HG03025 (cell line): ENCODE results near the gene SGMS1.
"Not testable (repeated sequence)": the region's sequence is repeated elsewhere in the genome, so short reads cannot be mapped to it uniquely, and the experiment has no call there.

Source experiments
- ATAC-seq: cut with Tn5 transposase; IDR thresholded peaks from one replicate; pipeline ENCODE4 v1.9.1; 2021; ENCODE audit warnings: mild to moderate bottlenecking, moderate library complexity; ENCODE audit not compliant: unreplicated experiment, low FRiP score

The SGMS1 gene

GRCh38 chr10:50358411-50358810 lies 265.3 kb downstream of the SGMS1 start:
- no peak for ATAC-seq

- ATAC-seq, result not testable (repeated sequence)
Observed at GRCh38 chr10:50356481-50356832, 267.3 kb downstream of the SGMS1 start.

GRCh38 chr10:50355693-50356480 lies 267.9 kb downstream of the SGMS1 start:
- ATAC-seq, result not testable (repeated sequence)

GRCh38 chr10:50351483-50352146 lies 272.1 kb downstream of the SGMS1 start:
- ATAC-seq, result no peak

GRCh38 chr10:50350366-50350765 lies 273.4 kb downstream of the SGMS1 start:
- no peak for ATAC-seq

GRCh38 chr10:50349554-50349953 lies 274.2 kb downstream of the SGMS1 start:
- ATAC-seq, result no peak

- peak; percentile 57 for ATAC-seq
Observed at GRCh38 chr10:50347394-50347802, 276.4 kb downstream of the SGMS1 start.

- no peak for ATAC-seq
Observed at GRCh38 chr10:50346942-50347341, 276.8 kb downstream of the SGMS1 start.

GRCh38 chr10:50345545-50345944 lies 278.2 kb downstream of the SGMS1 start:
- no peak for ATAC-seq

- ATAC-seq, result no peak
Observed at GRCh38 chr10:50343702-50344331, 279.9 kb downstream of the SGMS1 start.

- no peak for ATAC-seq
Observed at GRCh38 chr10:50341987-50342386, 281.8 kb downstream of the SGMS1 start.

- no peak for ATAC-seq
Observed at GRCh38 chr10:50336140-50336539, 287.6 kb downstream of the SGMS1 start.

- no peak for ATAC-seq
Observed at GRCh38 chr10:50335397-50335796, 288.4 kb downstream of the SGMS1 start.

- no peak for ATAC-seq
Observed at GRCh38 chr10:50334273-50334672, 289.5 kb downstream of the SGMS1 start.

GRCh38 chr10:50333872-50334271 lies 289.9 kb downstream of the SGMS1 start:
- ATAC-seq, result no peak

GRCh38 chr10:50332108-50332842 lies 291.5 kb downstream of the SGMS1 start:
- no peak for ATAC-seq

GRCh38 chr10:50331486-50331885 lies 292.3 kb downstream of the SGMS1 start:
- no peak for ATAC-seq

GRCh38 chr10:50326757-50327701 lies 296.7 kb downstream of the SGMS1 start:
- ATAC-seq, result no peak

GRCh38 chr10:50326172-50326555 lies 297.6 kb downstream of the SGMS1 start:
- no peak for ATAC-seq
